ENCODE measurements around the gene CYP8B1. TPM values are rescaled to one million over a fixed set of nuclear protein-coding genes. Genes with fewer than 3 reads are reported as not detected.

Gene CYP8B1
- total RNA-seq, 1 experiment from 2014 or later = 0.12 TPM

GRCh38 chr3:42844815-42845214 is 30.9 kb downstream of the CYP8B1 start:
- Histone ChIP-seq H3K9ac (ENCODE audit: low read length) (no peak overlapping the region), H3K9me2 (ENCODE audit: insufficient read depth) (no peaks in the 10 kb centered on the region), H3K36me3 (ENCODE audit: control insufficient read depth in 1 of 2, insufficient read depth in 2 of 2, low read length in 2 of 2) (no peaks in the 10 kb centered on the region), H3K27ac (ENCODE audit: low read depth, low read length) (no peak overlapping the region), H3K4me3 (replicated peaks in 1 of 2; ENCODE audit: low read depth in 1 of 2, low read length in 2 of 2) (no peak overlapping the region), H4K20me1 (ENCODE audit: insufficient read depth) (no peaks in the 10 kb centered on the region), H3K79me2 (ENCODE audit: insufficient read depth, low read length) (no peaks in the 10 kb centered on the region), H3K4me1 (ENCODE audit: control insufficient read depth in 1 of 2, insufficient read depth in 2 of 2, low read length in 2 of 2) (no peaks in the 10 kb centered on the region), H3K27me3 (ENCODE audit: insufficient read depth, low read length) (no peaks in the 10 kb centered on the region), H3K4me2 (ENCODE audit: low read length) (no peak overlapping the region), H3K9me3 (ENCODE audit: control insufficient read depth in 1 of 2, insufficient read depth in 1 of 2, low read depth in 1 of 2, low read length in 2 of 2) (no peaks in the 10 kb centered on the region), H2AFZ (ENCODE audit: low read depth, low read length, poor library complexity, severe bottlenecking) (no peak overlapping the region)
- TF ChIP-seq EZH2phosphoT487 (IDR thresholded peaks at IDR 0.05; ENCODE audit: borderline replicate concordance) (no peak), CBX3 (IDR thresholded peaks at IDR 0.05; ENCODE audit: low read depth) (no peak), SRF (IDR thresholded peaks at IDR 0.05; ENCODE audit: low read depth) (no peak), TCF7L2 (IDR thresholded peaks at IDR 0.05; ENCODE audit: borderline replicate concordance, extremely low read depth, insufficient read depth, insufficient read length) (no peak), ZFX (IDR thresholded peaks at IDR 0.05) (no peak), EZH2 (IDR thresholded peaks at IDR 0.05) (no peak), EGR1 (IDR thresholded peaks at IDR 0.05; ENCODE audit: low read depth) (no peak), POLR2A (IDR thresholded peaks at IDR 0.05; ENCODE audit: borderline replicate concordance, extremely low read depth, insufficient read depth, insufficient read length) (no peak), MAX (IDR thresholded peaks at IDR 0.05) (no peak), SP1 (IDR thresholded peaks at IDR 0.05; ENCODE audit: low read depth) (no peak)
- TF ChIP-seq, protein P1, sequence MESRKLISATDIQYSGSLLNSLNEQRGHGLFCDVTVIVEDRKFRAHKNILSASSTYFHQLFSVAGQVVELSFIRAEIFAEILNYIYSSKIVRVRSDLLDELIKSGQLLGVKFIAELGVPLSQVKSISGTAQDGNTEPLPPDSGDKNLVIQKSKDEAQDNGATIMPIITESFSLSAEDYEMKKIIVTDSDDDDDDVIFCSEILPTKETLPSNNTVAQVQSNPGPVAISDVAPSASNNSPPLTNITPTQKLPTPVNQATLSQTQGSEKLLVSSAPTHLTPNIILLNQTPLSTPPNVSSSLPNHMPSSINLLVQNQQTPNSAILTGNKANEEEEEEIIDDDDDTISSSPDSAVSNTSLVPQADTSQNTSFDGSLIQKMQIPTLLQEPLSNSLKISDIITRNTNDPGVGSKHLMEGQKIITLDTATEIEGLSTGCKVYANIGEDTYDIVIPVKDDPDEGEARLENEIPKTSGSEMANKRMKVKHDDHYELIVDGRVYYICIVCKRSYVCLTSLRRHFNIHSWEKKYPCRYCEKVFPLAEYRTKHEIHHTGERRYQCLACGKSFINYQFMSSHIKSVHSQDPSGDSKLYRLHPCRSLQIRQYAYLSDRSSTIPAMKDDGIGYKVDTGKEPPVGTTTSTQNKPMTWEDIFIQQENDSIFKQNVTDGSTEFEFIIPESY (IDR thresholded peaks at IDR 0.05; ENCODE audit: extremely low read depth, insufficient replicate concordance, low read length) = no peak
- TF ChIP-seq, protein P2, sequence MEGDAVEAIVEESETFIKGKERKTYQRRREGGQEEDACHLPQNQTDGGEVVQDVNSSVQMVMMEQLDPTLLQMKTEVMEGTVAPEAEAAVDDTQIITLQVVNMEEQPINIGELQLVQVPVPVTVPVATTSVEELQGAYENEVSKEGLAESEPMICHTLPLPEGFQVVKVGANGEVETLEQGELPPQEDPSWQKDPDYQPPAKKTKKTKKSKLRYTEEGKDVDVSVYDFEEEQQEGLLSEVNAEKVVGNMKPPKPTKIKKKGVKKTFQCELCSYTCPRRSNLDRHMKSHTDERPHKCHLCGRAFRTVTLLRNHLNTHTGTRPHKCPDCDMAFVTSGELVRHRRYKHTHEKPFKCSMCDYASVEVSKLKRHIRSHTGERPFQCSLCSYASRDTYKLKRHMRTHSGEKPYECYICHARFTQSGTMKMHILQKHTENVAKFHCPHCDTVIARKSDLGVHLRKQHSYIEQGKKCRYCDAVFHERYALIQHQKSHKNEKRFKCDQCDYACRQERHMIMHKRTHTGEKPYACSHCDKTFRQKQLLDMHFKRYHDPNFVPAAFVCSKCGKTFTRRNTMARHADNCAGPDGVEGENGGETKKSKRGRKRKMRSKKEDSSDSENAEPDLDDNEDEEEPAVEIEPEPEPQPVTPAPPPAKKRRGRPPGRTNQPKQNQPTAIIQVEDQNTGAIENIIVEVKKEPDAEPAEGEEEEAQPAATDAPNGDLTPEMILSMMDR (IDR thresholded peaks at IDR 0.05 in 2 of 3, conservative IDR thresholded peaks at IDR 0.05 in 1 of 3; ENCODE audit: borderline replicate concordance in 1 of 3, insufficient read depth in 1 of 3, low read depth in 2 of 3, low read length in 2 of 3) = no peak
- ChIA-PET RAD21 (ENCODE audit: low non-redundant PET in 1 of 2, low total read pairs in 2 of 2, uncharacterized antibody in 2 of 2, unreplicated experiment in 2 of 2) (no interaction called here), CTCF (no interaction called here), POLR2A (no interaction called here)
- DNase-seq (ENCODE audit: low read depth, low spot score) (no peak), ATAC-seq (no peak)
- BruUV-seq (replicated peaks) = no TSS peak
- intact Hi-C loops (cut with micrococcal nuclease) = no loop called here

All from HCT116 (cell line).